SU-DHL-6 (cell line): ENCODE results near the gene ADCY3.

Experiments
- H2AFZ ChIP-seq: fragments of 200-600 bp; sonication (generic); 2 replicates; pipeline ENCODE4 v1.6.1; 2014; ENCODE audit warnings: low read depth, mild to moderate bottlenecking, moderate library complexity, mixed read lengths, antibody characterized with exemption, low read length; ENCODE audit not compliant: severe bottlenecking
- H3F3A ChIP-seq: fragments of 200-600 bp; shearing (Covaris generic); 2 replicates; pipeline ENCODE4 v1.6.0; 2016; ENCODE audit warnings: antibody characterized with exemption, mild to moderate bottlenecking; ENCODE audit not compliant: insufficient read depth
- H3K27ac ChIP-seq: fragments of 200-600 bp; sonication (generic); 2 replicates; pipeline ENCODE4 v1.5.1; 2016; ENCODE audit warnings: low read depth, mild to moderate bottlenecking, low read length, moderate library complexity, mixed read lengths
- H3K27me3 ChIP-seq: fragments of 200-600 bp; sonication (generic), shearing (Covaris generic); 2 replicates; pipeline ENCODE4 v1.6.0; 2014; ENCODE audit warnings: mild to moderate bottlenecking, low read length
- H3K36me3 ChIP-seq: fragments of 200-600 bp; sonication (generic); 2 replicates; pipeline ENCODE4 v1.6.1; 2014; ENCODE audit warnings: mild to moderate bottlenecking, low read length, mixed read lengths
- H3K4me2 ChIP-seq: fragments of 300-600, 200-600 bp; shearing (Covaris generic), sonication (generic); 2 replicates; pipeline ENCODE4 v1.6.0; 2014; ENCODE audit warnings: low read length, low read depth, mild to moderate bottlenecking; ENCODE audit not compliant: poor library complexity, severe bottlenecking
- H3K4me3 ChIP-seq: fragments of 200-600 bp; sonication (generic); 2 replicates; pipeline ENCODE4 v1.5.1; 2014; ENCODE audit warnings: antibody characterized with exemption, low read length, mild to moderate bottlenecking, mixed read lengths; ENCODE audit not compliant: insufficient read depth, poor library complexity, severe bottlenecking
- H3K79me2 ChIP-seq: fragments of 200-600 bp; sonication (generic); 2 replicates; pipeline ENCODE4 v1.6.1; 2014; ENCODE audit warnings: mild to moderate bottlenecking, low read length, moderate library complexity; ENCODE audit not compliant: insufficient read depth
- H3K9ac ChIP-seq: fragments of 200-600 bp; sonication (generic); 2 replicates; pipeline ENCODE4 v1.7.0; 2014; ENCODE audit warnings: mild to moderate bottlenecking, low read length
- H3K9me2 ChIP-seq: fragments of 200-600 bp; sonication (generic); replicated peaks from 2 replicates; pipeline ENCODE4 v1.6.1; 2014; ENCODE audit warnings: low read length; ENCODE audit not compliant: insufficient read depth
- H3K9me3 ChIP-seq: fragments of 200-600 bp; sonication (generic); 2 replicates; pipeline ENCODE4 v1.6.1; 2014; ENCODE audit warnings: low read length, mixed read lengths; ENCODE audit not compliant: insufficient read depth
- H4K20me1 ChIP-seq: fragments of 200-600 bp; sonication (generic); 2 replicates; pipeline ENCODE4 v1.6.1; 2014; ENCODE audit warnings: low read depth, mild to moderate bottlenecking, antibody characterized with exemption, low read length, moderate library complexity, mixed read lengths
- CTCF ChIP-seq: fragments of 200-600 bp; sonication (generic); IDR thresholded peaks from one replicate; pipeline ENCODE4 v1.5.1; 2017; ENCODE audit warnings: antibody characterized with exemption, mild to moderate bottlenecking, low read length, moderate library complexity; ENCODE audit not compliant: insufficient read depth, poor library complexity, severe bottlenecking
- EZH2phosphoT487 ChIP-seq: fragments of 200-600 bp; sonication (generic), shearing (Covaris generic); conservative IDR thresholded peaks from 2 replicates; pipeline ENCODE4 v1.6.1; 2018; ENCODE audit warnings: mild to moderate bottlenecking, antibody characterized with exemption, low read length, moderate library complexity, mixed read lengths

ADCY3 gene

GRCh38 chr2:24945907-24946306 lies 25.9 kb upstream of the ADCY3 start:
- Histone ChIP-seq H3K79me2 (no peaks in the 10 kb centered on the region), H3K9me2 (no peaks in the 10 kb centered on the region), H3K27ac (no peak overlapping the region), H3K9me3 (no peaks in the 10 kb centered on the region), H3F3A (no peaks in the 10 kb centered on the region), H3K9ac (no peak overlapping the region), H4K20me1 (no peaks in the 10 kb centered on the region), H3K4me2 (no peak overlapping the region), H3K27me3 (no peaks in the 10 kb centered on the region), H2AFZ (no peak overlapping the region), H3K36me3 (no peaks in the 10 kb centered on the region), H3K4me3 (no peak overlapping the region)
- TF ChIP-seq EZH2phosphoT487 (no peak), CTCF (no peak)

GRCh38 chr2:24943427-24944053 lies 23.5 kb upstream of the ADCY3 start:
- H3K9ac ChIP-seq, result no peak overlapping the region
- no peaks in the 10 kb centered on the region for H3K36me3 ChIP-seq
- H3K27me3 ChIP-seq, result no peaks in the 10 kb centered on the region
- no peaks in the 10 kb centered on the region for H4K20me1 ChIP-seq
- no peaks in the 10 kb centered on the region for H3K9me3 ChIP-seq
- no peaks in the 10 kb centered on the region for H3K79me2 ChIP-seq
- no peak overlapping the region for H2AFZ ChIP-seq
- no peak for TF ChIP-seq CTCF
- TF ChIP-seq EZH2phosphoT487, result no peak
- no peaks in the 10 kb centered on the region for H3F3A ChIP-seq
- H3K4me3 ChIP-seq, result no peak overlapping the region
- no peak overlapping the region for H3K4me2 ChIP-seq
- no peaks in the 10 kb centered on the region for H3K9me2 ChIP-seq
- H3K27ac ChIP-seq, result no peak overlapping the region

GRCh38 chr2:24939353-24939752 lies 19.3 kb upstream of the ADCY3 start:
- Histone ChIP-seq H3K79me2 (no peaks in the 10 kb centered on the region), H3K4me2 (no peak overlapping the region), H3F3A (no peaks in the 10 kb centered on the region), H2AFZ (no peak overlapping the region), H3K9me3 (no peaks in the 10 kb centered on the region), H4K20me1 (no peaks in the 10 kb centered on the region), H3K4me3 (no peak overlapping the region), H3K36me3 (no peaks in the 10 kb centered on the region), H3K27ac (no peak overlapping the region), H3K9me2 (no peaks in the 10 kb centered on the region), H3K9ac (no peak overlapping the region), H3K27me3 (no peaks in the 10 kb centered on the region)
- no peak for TF ChIP-seq EZH2phosphoT487
- no peak for TF ChIP-seq CTCF
